Measurements from ENCODE around the gene GPR35. TPM values are rescaled to one million over a fixed set of nuclear protein-coding genes. Genes with fewer than 3 reads are reported as not detected.

GPR35 gene
- total and polyA plus RNA-seq, 12 donors: 0.40 to 5.2 (median 1.2) TPM

- H3K27ac ChIP-seq: no peak overlapping the region
- no peak overlapping the region for H3K4me3 ChIP-seq
- peaks cover 0 to 12% (median 8%) of the 10 kb centered on the region in 9 donors for H3K4me1 ChIP-seq
- DNase-seq (no peak), ATAC-seq (peak in 4 of 8 donors; percentile 11 to 15 (median 14))
- intact Hi-C loops (cut with DNase I): loop anchor here in 1 of 10 donors (5.0 kb wide), 1 partner anchor 238 kb away; no protein-coding TSS in a partner anchor
- 91 to 93% methylated on average over 10 of the region's 10 CpGs for WGBS, 2 donors
- H3K36me3 ChIP-seq: peaks cover 0 to 29% (median under 1%) of the 10 kb centered on the region in 9 donors
- no peak for TF ChIP-seq CTCF (IDR thresholded peaks at IDR 0.05)
- H3K9me3 ChIP-seq: no peaks in the 10 kb centered on the region
- H3K27me3 ChIP-seq: no peaks in the 10 kb centered on the region
Measured at GRCh38 chr2:240603846-240604245, 21.4 kb upstream of the GPR35 start.

DNA sequence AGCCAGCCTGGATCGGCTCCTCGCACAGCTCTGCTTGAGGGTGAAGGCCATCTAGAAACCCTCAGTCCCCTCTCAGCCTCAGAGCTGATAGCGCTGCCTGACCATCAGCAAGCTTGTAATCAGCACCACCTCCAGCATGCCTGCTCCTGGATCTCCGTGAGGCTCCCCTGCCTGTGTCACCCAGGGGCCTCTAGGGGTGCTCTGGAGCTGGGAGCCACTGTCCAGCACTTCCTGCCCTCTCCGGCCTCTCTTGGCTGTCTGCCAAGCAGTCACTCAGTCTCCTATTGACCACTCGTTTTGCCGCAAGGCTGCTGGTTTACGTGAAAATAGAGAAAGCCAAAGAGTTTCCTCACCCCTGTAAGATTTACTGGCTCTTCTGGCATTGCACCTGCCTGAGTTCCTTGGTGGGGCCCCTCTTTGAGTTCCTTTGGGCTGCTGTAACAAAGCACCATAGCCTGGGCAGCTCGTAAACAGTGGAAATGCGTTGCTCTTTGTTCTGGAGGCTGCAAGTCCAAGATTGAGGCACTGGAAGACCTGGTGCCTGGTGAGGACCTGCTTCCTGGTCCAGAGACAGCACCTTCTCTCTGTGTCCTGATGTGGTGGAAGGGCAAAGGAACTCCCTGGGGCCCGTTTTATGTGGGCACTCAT lies 20.9 kb upstream of the GPR35 start:
- TF ChIP-seq CTCF (IDR thresholded peaks at IDR 0.05): peak; percentile 40 to 82 (median 68)
- peaks cover 0 to 23% (median 0%) of the 10 kb centered on the region in 9 donors for H3K36me3 ChIP-seq
- no peaks in the 10 kb centered on the region for H3K9me3 ChIP-seq
- H3K4me1 ChIP-seq: peaks cover 0 to 12% (median 8%) of the 10 kb centered on the region in 9 donors
- intact Hi-C loops (cut with DNase I): loop anchor here in 1 of 10 donors (5.0 kb wide), 1 partner anchor 238 kb away; no protein-coding TSS in a partner anchor
- DNase-seq (peak; percentile 79 to 84), ATAC-seq (peak; percentile 61 to 89 (median 84))
- WGBS, 2 donors: 29 to 33% methylated on average over 11 of the region's 11 CpGs
- H3K27me3 ChIP-seq: no peaks in the 10 kb centered on the region
- H3K27ac ChIP-seq: peak overlapping the region in 1 of 10 donors; percentile 56
- H3K4me3 ChIP-seq: no peak overlapping the region

- no peaks in the 10 kb centered on the region for H3K27me3 ChIP-seq
- intact Hi-C loops (cut with DNase I): loop anchor here in 1 of 10 donors (5.0 kb wide), 1 partner anchor 237 kb away; no protein-coding TSS in a partner anchor
- no peak overlapping the region for H3K27ac ChIP-seq
- DNase-seq (no peak), ATAC-seq (no peak)
- H3K36me3 ChIP-seq: peaks cover 0 to 16% (median 0%) of the 10 kb centered on the region in 9 donors
- peaks cover 0 to 12% (median 8%) of the 10 kb centered on the region in 9 donors for H3K4me1 ChIP-seq
- TF ChIP-seq CTCF (IDR thresholded peaks at IDR 0.05): no peak
- no peak overlapping the region for H3K4me3 ChIP-seq
- 85 to 86% methylated on average over 19 of the region's 19 CpGs for WGBS, 2 donors
- H3K9me3 ChIP-seq: no peaks in the 10 kb centered on the region
Measured at GRCh38 chr2:240604939-240605716, 20.2 kb upstream of the GPR35 start.

DNA sequence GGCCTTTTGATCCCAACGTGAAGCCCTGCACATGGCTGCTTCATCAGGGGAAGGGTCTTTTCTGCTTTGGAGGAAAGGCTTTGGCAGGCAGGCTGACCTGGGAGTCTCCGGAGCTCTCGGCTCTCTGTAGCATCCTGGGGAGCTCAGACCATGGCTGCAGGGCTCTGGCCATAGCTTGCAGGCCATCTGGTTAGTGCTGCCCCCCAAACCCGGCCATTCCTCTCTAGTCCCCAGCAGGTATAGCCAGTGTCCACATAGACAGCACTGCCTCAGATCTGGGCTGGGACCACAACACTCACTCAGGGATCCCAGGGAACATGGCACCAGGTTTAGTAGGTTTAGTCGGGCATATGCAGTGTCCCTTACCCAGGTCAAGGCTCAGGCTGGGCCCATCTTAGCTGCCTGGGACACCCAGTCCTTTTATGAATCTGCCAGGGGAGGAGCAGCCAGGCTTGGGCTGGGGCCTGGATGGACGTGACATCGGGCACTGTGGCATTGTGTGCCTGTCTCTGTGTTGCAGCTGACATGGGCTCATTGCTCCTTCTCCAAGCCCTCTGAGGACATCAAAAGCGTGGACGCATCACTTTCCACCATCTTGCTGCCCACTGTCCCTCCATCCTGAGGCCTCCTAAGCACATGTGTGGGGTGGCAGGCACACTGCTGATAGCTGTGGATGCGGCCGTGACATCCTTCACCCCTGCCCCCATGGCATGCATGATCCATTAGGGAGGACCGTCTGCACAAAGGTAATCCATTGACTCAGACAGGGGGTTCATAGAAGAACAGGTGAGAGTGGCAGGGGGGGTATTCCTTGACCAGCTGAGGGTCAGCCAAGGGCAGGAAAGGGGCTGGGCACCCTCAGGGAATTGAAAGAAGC lies 19.2 kb upstream of the GPR35 start:
- peaks cover 0 to 12% (median 8%) of the 10 kb centered on the region in 9 donors for H3K4me1 ChIP-seq
- peaks cover 0 to 7% (median 0%) of the 10 kb centered on the region in 9 donors for H3K36me3 ChIP-seq
- TF ChIP-seq CTCF (IDR thresholded peaks at IDR 0.05): no peak
- H3K27me3 ChIP-seq: no peaks in the 10 kb centered on the region
- no peak for DNase-seq
- no peaks in the 10 kb centered on the region for H3K9me3 ChIP-seq
- no peak overlapping the region for H3K4me3 ChIP-seq
- intact Hi-C loops (cut with DNase I): no loop called here
- 88 to 89% methylated on average over 12 of the region's 12 CpGs for WGBS, 2 donors
- no peak overlapping the region for H3K27ac ChIP-seq
- ATAC-seq: no peak

All from heart right ventricle (tissue), 16 donors.